ENCODE measurements around the gene GSTA1. TPM values are rescaled to one million over a fixed set of nuclear protein-coding genes. Genes with fewer than 3 reads are reported as not detected.
"Not testable (repeated sequence)": the region's sequence is repeated elsewhere in the genome, so short reads cannot be mapped to it uniquely, and the experiment has no call there.

The GSTA1 gene
- total RNA-seq, 4 donors from 2014 or later, result 1.9 TPM; not detected in 3

GRCh38 chr6:52763322-52763916 is 40.2 kb downstream of the GSTA1 start, which contains the start of gene GSTA2:
Gene GSTA2 (minus strand): TSS chr6:52763475. CDS start chr6:52757947, 5,528 bp downstream.
- H3K27ac ChIP-seq; intact Hi-C loops (cut with DNase I); DNase-seq; H3K4me3 ChIP-seq (replicated peaks in 1 of 3); H3K4me1 ChIP-seq; H3K36me3 ChIP-seq; H3K9me3 ChIP-seq; H3K27me3 ChIP-seq: not testable (repeated sequence)
- WGBS, 2 donors, result 55 to 56% methylated on average over 2 of the region's 2 CpGs

GRCh38 chr6:52761673-52762491 is 41.7 kb downstream of the GSTA1 start:
- H3K4me1 ChIP-seq; H3K36me3 ChIP-seq; H3K4me3 ChIP-seq (replicated peaks in 1 of 3); H3K9me3 ChIP-seq; intact Hi-C loops (cut with DNase I); DNase-seq; H3K27me3 ChIP-seq; H3K27ac ChIP-seq: not testable (repeated sequence)
- WGBS, 2 donors, result 65 to 79% methylated on average over 6 to 7 of the region's 7 CpGs

GRCh38 chr6:52760105-52760765 is 43.4 kb downstream of the GSTA1 start:
- Histone ChIP-seq H3K27me3 (no peaks in the 10 kb centered on the region), H3K27ac (no peak overlapping the region), H3K9me3 (no peaks in the 10 kb centered on the region), H3K36me3 (no peaks in the 10 kb centered on the region), H3K4me3 (replicated peaks in 1 of 3) (no peak overlapping the region), H3K4me1 (no peaks in the 10 kb centered on the region)
- no peak for TF ChIP-seq CTCF (IDR thresholded peaks at IDR 0.05)
- no peak for TF ChIP-seq POLR2A (IDR thresholded peaks at IDR 0.05)
- no peak for DNase-seq
- 74 to 85% methylated on average over 6 of the region's 6 CpGs for WGBS, 2 donors
- intact Hi-C loops (cut with DNase I), result no loop called here

- Histone ChIP-seq H3K27ac (no peak overlapping the region), H3K36me3 (no peaks in the 10 kb centered on the region), H3K27me3 (no peaks in the 10 kb centered on the region), H3K4me3 (replicated peaks in 1 of 3) (no peak overlapping the region), H3K4me1 (peaks cover 0 to 3% of the 10 kb centered on the region in 2 donors), H3K9me3 (no peaks in the 10 kb centered on the region)
- TF ChIP-seq POLR2A (IDR thresholded peaks at IDR 0.05) (no peak), CTCF (IDR thresholded peaks at IDR 0.05) (no peak)
- intact Hi-C loops (cut with DNase I), result no loop called here
- no peak for DNase-seq
- 93 to 98% methylated on average over 1 of the region's 1 CpG for WGBS, 2 donors
Observed at GRCh38 chr6:52759085-52759484, 44.5 kb downstream of the GSTA1 start.

- H3K27ac ChIP-seq; H3K4me1 ChIP-seq; H3K9me3 ChIP-seq; intact Hi-C loops (cut with DNase I); H3K27me3 ChIP-seq; H3K4me3 ChIP-seq (replicated peaks in 1 of 3); H3K36me3 ChIP-seq: not testable (repeated sequence)
- WGBS, 2 donors, result 61 to 64% methylated on average over 7 of the region's 7 CpGs
- peak; percentile 8 to 26 for DNase-seq
Observed at GRCh38 chr6:52757651-52758338, 45.8 kb downstream of the GSTA1 start.

GRCh38 chr6:52754443-52754842 is 49.2 kb downstream of the GSTA1 start:
- WGBS, 2 donors, result 47 to 53% methylated on average over 3 of the region's 3 CpGs

GRCh38 chr6:52753137-52753536 is 50.5 kb downstream of the GSTA1 start:
- H3K4me1 ChIP-seq; H3K36me3 ChIP-seq; H3K27me3 ChIP-seq; H3K9me3 ChIP-seq; intact Hi-C loops (cut with DNase I); H3K4me3 ChIP-seq (replicated peaks in 1 of 3); DNase-seq; H3K27ac ChIP-seq: not testable (repeated sequence)
- WGBS, 2 donors, result 91 to 97% methylated on average over 2 of the region's 2 CpGs

More at GRCh38 chr6:52754443-52754842, 49.2 kb downstream of the GSTA1 start:
- intact Hi-C loops (cut with DNase I), result no loop called here
- H3K4me1 ChIP-seq, result peaks cover 0 to 3% of the 10 kb centered on the region in 2 donors
- H3K36me3 ChIP-seq, result no peaks in the 10 kb centered on the region
- peak; percentile 73 to 77 for DNase-seq
- TF ChIP-seq CTCF (IDR thresholded peaks at IDR 0.05) (no peak), POLR2A (IDR thresholded peaks at IDR 0.05) (no peak)
- no peaks in the 10 kb centered on the region for H3K27me3 ChIP-seq
- H3K9me3 ChIP-seq, result no peaks in the 10 kb centered on the region
- no peak overlapping the region for H3K4me3 ChIP-seq (replicated peaks in 1 of 3)
- no peak overlapping the region for H3K27ac ChIP-seq
